ENCODE results near the gene PPP1CB.

PPP1CB gene

DNA sequence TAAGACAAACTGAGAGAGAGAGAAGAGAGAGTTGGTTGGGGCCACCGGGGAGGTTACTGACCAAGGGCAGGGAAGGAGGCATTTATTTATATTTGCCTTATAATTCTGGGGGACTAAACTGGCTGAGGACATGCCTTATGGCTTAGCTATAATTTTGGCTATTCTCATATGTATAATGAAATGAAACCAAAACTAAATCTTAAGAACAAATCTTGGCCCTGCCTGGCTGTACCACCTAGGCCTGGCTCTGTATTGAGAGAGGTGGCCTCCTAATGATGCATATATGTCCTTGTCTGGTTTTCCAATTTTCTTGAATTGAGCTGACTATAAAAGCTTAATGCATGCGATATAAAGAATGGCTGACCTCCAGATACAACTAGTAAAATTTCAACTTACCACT lies 3.5 kb upstream of the PPP1CB start:
- DNase-seq (ENCODE audit: low read depth, low spot score), result no peak
- H3K4me3 ChIP-seq (ENCODE audit: low read depth, low read length), result no peak overlapping the region
- ChIA-PET CTCF (interaction anchor here (2.3 to 12.6 kb wide), 2 partner anchors 153 to 181 kb away, joined by 8 to 151 read pairs; no protein-coding TSS in a partner anchor), POLR2A (no interaction called here)
- no peak for TF ChIP-seq CTCF (IDR thresholded peaks at IDR 0.05; ENCODE audit: insufficient read depth, low read length, missing control alignments)

DNA sequence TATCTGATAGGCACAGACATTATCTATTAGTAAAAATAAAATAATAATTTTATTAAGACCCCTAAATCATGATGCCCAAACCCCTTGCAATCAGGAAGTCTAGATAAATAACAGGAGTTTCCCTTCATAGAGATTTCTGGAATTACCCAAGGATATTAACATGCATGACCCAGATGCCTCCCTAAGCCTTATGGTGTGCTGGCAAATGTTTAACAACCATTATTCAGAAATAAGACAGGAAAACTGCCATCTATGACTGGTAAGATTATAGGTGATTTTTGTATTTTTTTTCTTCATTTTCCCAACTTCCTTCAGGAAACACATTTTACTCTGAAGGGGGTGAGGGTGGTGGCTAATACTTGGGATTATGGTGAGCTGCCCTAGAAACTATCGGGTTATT lies 2.7 kb upstream of the PPP1CB start:
- CTCF ChIA-PET, result interaction anchor here (12.6 kb wide), 1 partner anchor 154 kb away, joined by 151 read pairs; no protein-coding TSS in a partner anchor
- H3K4me3 ChIP-seq (ENCODE audit: low read depth, low read length), result no peak overlapping the region
- POLR2A ChIA-PET, result no interaction called here
- no peak for DNase-seq (ENCODE audit: low read depth, low spot score)
- TF ChIP-seq CTCF (IDR thresholded peaks at IDR 0.05; ENCODE audit: insufficient read depth, low read length, missing control alignments), result no peak

GRCh38 chr2:28749526-28749925 lies 2.1 kb upstream of the PPP1CB start:
- TF ChIP-seq CTCF (IDR thresholded peaks at IDR 0.05; ENCODE audit: insufficient read depth, low read length, missing control alignments), result no peak
- ChIA-PET CTCF (interaction anchor here (12.6 kb wide), 1 partner anchor 155 kb away, joined by 151 read pairs; no protein-coding TSS in a partner anchor), POLR2A (no interaction called here)
- DNase-seq (ENCODE audit: low read depth, low spot score), result no peak
- no peak overlapping the region for H3K4me3 ChIP-seq (ENCODE audit: low read depth, low read length)

DNA sequence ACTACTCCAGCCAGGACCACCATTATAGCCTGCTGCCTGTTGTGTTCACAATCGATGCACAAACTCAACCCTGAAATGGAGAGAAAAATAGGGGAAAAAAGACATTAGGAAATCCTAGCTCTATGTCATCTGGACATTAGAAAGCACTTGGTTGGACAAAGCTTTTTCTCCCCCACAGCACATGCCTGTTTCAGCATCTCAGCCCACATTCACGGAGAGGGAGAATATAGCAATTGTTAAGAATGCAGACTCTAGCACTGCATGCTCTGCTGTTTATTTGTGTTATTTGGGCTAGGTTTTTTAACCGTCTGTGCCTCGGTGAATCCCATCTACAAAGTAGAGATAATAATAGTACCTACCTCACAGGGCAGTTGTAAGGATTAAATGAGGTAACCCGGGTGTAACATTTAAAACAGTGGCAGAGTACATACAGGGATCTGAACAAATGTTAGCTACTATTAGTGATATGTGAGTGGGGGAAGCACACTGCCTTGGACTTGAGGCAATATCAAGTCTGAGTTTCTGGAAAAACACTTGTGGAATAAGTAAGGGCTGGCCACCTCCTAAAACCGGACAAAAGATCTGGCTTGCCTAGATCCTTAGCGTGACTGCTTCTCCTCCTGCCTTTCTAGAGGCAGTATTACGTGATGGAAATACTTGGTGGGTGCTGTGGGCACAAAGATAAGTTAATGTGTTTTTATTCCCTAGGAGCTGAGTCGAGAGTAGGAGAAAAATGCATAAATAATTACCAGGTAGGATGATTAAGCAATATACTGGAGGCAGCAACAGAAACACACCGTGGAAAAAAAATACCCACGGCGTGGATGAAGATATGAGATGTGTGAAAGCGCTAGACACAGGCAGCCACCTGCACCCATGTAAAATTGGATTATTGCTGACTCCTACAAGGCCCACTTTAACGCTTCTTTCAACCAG lies 1.0 kb upstream of the PPP1CB start:
- ChIA-PET POLR2A (interaction anchor here (1.1 to 1.4 kb wide), 3 partner anchors 117 to 167 kb away, joined by 3 to 8 read pairs (median 4); no protein-coding TSS in a partner anchor), CTCF (interaction anchor here (1.0 to 12.6 kb wide), 3 partner anchors 30 to 184 kb away, joined by 3 to 151 read pairs (median 8); no protein-coding TSS in a partner anchor)
- H3K4me3 ChIP-seq (ENCODE audit: low read depth, low read length), result peak overlapping the region; percentile 91
- no peak for TF ChIP-seq CTCF (IDR thresholded peaks at IDR 0.05; ENCODE audit: insufficient read depth, low read length, missing control alignments)
- no peak for DNase-seq (ENCODE audit: low read depth, low spot score)

DNA sequence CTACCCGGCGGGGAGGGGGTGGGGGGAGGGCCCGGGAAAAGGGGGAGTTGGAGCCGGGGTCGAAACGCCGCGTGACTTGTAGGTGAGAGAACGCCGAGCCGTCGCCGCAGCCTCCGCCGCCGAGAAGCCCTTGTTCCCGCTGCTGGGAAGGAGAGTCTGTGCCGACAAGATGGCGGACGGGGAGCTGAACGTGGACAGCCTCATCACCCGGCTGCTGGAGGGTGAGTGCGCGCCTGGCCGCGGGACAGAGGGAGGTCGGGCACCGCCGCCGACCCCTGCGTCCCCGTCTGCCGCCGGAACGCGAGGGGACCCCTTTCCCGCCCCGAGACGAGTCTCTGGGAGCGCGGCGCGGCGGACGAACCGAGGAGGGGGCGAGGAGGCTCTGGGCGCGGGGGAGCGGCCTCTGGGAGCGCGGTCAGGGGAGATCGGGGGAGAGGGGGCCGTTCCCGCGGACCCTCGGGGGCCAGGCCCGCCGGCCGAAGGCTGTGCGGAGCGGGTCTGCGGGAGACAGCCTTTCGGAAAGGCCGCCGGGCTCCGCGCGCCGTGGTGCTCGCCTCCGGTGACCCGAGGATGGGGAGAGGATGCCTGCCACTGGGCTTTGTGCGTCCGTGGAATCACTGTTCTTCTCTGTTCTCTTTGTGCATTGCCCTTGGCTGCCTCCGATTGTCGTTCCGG lies 463 bp downstream of the PPP1CB start:
- TF ChIP-seq CTCF (IDR thresholded peaks at IDR 0.05; ENCODE audit: insufficient read depth, low read length, missing control alignments), result no peak

More for the DNA sequence above, 463 bp downstream of the PPP1CB start:
- CTCF ChIA-PET, result interaction anchor here (0.6 to 12.6 kb wide), 9 partner anchors 11 to 185 kb away, joined by 3 to 151 read pairs (median 3); no protein-coding TSS in a partner anchor
- DNase-seq (ENCODE audit: low read depth, low spot score), result no peak
- H3K4me3 ChIP-seq (ENCODE audit: low read depth, low read length), result peak overlapping the region; percentile 91
- POLR2A ChIA-PET, result interaction anchor here (1.1 to 1.4 kb wide), 6 partner anchors 89 to 186 kb away, joined by 3 to 8 read pairs (median 4); no protein-coding TSS in a partner anchor

All from AG04449 (cell line).